Measurements from ENCODE around the gene CHST6.
"Not testable (repeated sequence)": the region's sequence is repeated elsewhere in the genome, so short reads cannot be mapped to it uniquely, and the experiment has no call there.

GRCh38 chr16:75538882-75539565 is 43.8 kb upstream of the CHST6 start:
- TF ChIP-seq, protein P1, sequence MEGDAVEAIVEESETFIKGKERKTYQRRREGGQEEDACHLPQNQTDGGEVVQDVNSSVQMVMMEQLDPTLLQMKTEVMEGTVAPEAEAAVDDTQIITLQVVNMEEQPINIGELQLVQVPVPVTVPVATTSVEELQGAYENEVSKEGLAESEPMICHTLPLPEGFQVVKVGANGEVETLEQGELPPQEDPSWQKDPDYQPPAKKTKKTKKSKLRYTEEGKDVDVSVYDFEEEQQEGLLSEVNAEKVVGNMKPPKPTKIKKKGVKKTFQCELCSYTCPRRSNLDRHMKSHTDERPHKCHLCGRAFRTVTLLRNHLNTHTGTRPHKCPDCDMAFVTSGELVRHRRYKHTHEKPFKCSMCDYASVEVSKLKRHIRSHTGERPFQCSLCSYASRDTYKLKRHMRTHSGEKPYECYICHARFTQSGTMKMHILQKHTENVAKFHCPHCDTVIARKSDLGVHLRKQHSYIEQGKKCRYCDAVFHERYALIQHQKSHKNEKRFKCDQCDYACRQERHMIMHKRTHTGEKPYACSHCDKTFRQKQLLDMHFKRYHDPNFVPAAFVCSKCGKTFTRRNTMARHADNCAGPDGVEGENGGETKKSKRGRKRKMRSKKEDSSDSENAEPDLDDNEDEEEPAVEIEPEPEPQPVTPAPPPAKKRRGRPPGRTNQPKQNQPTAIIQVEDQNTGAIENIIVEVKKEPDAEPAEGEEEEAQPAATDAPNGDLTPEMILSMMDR (IDR thresholded peaks at IDR 0.05; ENCODE audit: low read depth, low read length) = not testable (repeated sequence)
- not testable (repeated sequence) for TF ChIP-seq EZH2phosphoT487 (IDR thresholded peaks at IDR 0.05; ENCODE audit: low read depth)

Data from OCI-LY3 (cell line).